Left hindlimb (tissue), 1 donor: ENCODE results near the gene CHRNA1.
A peak's percentile ranks its signal among the peaks of the same experiment; 100 is the strongest.

ENCODE experiments used
- DNase-seq: peaks from one replicate; pipeline ENCODE4 v3.0.0-alpha.2; 2018

The CHRNA1 gene

GRCh38 chr2:174756743-174757142 is 7.5 kb downstream of the CHRNA1 start:
- no peak for DNase-seq

DNA sequence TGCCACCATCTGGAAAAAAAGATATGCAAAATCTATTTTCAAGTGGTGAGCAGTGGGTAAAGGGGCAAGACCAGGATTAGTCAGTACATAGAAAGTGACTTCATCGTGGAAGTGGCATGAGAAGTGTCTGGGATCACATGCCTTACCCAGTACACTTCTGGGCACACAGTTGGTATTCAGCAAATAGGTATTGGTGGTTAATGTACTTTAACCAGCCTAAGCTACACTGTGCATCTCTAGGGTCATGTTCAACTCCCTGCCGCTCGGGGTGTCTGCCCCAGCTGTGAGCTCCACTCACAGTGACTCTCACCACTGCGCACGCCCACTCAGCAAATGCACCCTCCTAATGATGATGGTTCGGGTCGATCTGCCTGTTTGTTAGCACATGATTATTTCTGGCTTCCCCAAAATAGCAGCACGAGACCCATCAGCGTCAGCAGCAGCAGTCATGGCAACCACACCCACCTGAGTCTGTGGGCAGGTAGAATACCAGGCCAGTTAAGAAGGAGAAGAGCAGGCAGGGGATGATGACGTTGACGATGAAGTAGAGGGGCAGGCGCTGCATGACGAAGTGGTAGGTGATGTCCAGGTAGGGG is 11.1 kb downstream of the CHRNA1 start:
- DNase-seq: no peak

DNA sequence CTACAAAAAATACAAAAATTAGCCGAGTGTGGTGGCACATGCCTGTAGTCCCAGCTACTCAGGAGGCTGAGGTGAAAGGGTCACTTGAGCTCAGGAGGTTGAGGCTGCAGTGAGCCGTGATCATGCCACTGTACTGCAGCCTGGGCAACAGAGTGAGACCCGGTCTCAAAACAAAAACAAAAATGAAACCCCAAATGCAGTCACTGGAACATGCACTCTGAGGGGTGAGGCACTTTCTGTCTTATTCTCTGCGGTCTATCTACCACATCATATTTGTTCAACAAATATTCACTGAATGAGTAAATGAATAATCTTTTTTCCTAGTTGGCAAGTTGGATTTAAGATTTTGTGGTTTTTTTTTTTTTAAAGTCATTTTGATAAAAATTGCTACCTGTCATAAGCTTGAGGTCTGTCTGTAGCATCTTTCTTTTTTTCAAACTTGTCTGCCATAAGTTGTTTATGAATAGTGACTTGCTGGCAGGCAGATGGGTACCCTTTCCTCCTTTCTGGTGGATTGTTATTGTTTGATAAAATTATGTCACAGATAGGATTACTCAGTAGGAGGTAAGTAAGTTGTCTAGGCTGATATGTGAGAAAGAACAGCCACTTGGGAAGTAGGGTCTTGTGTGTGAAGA is 11.8 kb downstream of the CHRNA1 start:
- no peak for DNase-seq

DNA sequence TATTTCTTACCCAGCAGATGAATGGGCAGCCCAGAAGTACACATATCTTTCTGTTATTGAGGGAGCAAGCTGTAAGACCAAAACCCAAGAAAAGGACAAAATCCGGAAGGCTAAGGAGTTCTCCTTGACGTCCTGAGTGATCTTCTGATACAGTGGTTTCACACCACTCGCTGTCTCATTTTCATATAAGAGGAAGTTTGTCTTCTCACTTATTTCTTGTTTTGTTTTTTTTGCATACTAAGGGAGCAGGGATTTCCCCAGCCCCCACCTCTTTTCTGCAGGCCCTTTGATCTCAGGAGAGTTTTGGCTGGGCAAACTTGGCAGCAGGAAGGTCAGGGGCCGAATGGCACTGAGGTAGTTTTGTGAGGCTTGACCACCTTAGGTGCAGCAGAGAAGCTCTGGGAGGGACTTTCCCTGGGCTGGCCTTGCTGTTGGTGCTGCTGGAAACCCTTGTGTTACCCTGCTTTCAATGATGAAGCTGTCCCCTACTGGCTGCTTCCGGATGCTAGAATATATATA is 13.3 kb downstream of the CHRNA1 start:
- no peak for DNase-seq

DNA sequence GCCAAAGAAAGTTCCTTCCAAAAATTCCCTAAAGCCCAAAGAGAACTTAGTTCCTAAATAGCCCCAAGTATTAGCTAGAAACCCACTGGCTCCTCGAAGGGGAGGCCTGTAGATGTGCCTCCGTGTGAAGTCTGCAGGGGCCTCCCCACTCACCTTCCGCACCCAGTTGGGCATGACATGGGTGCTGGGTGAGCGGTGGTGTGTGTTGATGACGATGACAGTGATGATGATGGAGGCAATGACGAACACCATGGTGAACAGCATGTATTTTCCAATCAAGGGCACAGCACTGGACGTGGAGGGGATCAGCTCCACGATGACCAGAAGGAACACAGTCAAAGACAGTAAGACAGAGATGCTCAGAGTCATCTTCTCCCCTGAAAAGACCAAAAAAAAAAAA is 14.5 kb downstream of the CHRNA1 start:
- no peak for DNase-seq

DNA sequence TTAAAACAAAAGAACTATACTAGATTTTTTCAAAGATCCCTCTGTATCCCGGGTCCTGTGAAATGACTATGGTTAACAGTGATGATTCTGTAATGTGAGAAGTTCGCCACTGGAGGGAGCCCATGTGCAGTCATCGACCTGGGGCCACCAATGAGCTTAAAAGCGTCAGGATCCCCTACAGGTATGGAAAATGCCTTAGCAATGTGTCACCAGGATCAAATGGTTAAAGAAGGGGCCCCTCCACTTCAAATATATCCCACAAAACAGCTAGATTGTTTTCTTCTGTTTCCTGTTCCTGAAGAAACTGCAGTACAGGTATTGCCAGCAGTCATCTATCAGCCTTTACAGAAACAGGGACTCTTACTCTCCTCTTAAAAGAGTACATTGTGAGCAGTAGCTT is 15.3 kb downstream of the CHRNA1 start:
- DNase-seq: peak; percentile 43

DNA sequence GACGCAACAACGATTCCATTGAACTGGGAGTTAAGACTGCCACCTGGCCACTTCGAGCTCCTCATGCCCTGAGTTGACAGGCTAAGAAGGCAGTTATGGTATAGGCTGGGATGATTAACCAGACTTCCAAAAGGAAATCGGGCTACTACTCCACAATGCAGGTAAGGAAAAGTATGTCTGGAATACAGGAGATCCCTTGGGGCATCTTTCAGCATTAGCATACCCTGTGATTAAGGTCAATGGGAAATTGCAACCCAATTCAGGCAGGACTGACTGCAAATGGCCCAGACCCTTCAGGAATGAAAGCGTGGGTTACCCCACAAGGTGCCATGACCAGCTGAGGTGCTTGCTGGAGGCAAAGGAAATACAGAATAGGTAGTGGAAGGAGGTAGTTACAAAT is 19.1 kb downstream of the CHRNA1 start:
- DNase-seq: no peak

GRCh38 chr2:174744111-174744510 is 20.2 kb downstream of the CHRNA1 start:
- no peak for DNase-seq

DNA sequence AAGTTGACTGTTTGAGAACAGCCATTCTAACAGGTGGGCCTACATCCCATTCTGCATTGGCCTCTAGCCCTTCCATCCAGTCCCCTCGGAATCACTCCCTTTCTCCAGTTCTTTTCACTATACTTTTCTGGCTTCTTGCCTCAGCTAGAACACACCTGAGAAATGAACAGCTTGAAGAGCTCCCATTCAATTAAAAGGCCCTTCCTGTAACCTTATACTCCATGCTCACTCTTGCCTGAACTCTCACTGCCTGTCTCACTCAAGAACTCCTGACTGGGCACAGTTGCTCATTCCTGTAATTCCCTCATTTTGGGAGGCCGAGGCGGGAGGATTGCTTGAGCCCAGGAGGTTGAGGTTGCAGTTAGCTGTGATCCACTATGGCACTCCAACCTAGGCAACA is 23.6 kb downstream of the CHRNA1 start:
- DNase-seq: no peak

- no peak for DNase-seq
These were observed 25.4 kb downstream of the CHRNA1 start for GRCh38 chr2:174738841-174739240.

GRCh38 chr2:174731546-174731945 is 32.7 kb downstream of the CHRNA1 start:
- DNase-seq: no peak

- DNase-seq: no peak
These were observed 33.6 kb downstream of the CHRNA1 start for GRCh38 chr2:174730698-174731018.

DNA sequence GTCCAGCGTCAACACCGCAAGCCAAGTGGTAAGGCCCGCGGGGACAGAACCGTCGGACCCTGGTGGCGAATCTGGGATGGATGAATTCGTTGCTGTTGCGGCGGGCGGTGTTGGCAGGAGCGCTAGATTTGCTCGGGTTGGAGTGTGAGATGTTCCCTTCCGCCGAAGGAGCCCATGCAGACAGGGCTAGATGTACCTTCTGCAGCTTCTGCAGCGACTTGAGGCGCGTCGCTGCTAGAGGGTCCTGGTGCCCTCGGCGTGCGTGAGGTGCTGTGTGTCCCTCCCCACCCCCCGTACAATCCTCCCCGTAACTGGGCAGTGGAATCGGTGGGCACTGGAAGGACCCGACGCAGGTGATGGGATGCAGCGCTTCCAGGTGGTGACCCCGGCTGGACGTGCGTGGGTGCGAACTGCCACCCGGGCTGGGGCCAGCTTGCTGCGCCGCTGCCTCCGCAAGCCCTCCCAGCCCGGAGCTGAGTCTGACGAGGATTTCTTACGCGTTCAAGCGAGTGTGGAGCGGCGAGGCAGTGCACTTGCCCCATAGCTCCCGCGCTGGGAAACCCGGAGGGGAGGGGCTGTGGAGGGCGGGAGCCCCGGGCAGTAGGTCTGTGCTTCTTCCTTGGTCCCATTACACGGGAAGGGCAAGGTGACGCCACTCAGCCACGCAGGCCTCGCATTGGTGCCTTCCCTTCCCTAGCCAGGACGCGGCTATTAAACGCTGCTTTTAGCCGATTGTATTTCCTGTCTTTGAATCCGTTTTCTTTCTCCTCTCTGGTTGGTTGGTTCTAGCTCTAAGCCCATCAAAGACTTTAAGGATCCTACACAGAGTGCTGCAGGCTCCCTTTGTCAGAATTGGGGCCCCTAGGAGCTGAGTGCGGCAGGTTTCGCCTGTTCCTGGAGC is 34.2 kb downstream of the CHRNA1 start:
- DNase-seq: no peak

GRCh38 chr2:174728096-174728495 is 36.2 kb downstream of the CHRNA1 start:
- DNase-seq: no peak

DNA sequence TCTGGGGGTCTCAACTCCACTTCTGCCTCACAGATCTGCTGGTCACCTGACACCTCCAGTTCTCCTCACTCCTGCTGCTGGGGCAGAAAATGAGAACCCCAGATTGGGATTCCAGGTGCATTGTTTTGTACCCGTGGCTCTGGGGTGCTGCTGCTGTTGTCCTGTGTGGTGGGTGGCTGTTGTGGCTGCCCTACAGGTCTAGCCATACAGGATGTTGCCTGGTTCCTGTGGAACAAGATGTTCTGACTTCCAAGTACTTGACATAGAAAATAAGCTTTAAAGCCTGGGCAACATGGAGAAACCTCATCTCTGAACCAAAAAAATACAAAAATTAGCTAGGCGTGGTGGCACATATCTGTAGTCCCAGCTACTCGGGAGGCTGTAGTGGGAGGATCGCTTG is 38.1 kb downstream of the CHRNA1 start:
- DNase-seq: no peak

- DNase-seq: no peak
These were observed 41.2 kb downstream of the CHRNA1 start for GRCh38 chr2:174722942-174723592.

DNA sequence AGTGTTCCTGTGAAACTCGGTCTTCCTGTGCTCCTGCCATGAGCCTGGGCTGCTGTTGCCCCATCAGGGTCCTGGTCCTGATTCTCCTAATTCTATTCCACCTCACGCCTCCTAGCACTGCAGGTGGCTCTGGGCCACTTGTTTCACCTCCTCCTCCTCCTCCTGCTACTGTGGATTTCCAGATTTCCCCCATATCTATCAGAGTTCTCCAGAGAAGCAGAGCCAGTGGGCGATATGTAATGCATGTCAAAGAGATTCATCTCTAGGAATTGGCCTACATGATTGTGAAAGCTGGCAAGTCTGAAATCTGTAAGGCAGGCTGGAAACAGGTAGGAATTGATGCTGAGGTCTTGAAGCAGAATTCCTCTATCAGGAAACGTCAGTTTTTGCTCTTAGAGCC is 45.3 kb downstream of the CHRNA1 start:
- DNase-seq: no peak

DNA sequence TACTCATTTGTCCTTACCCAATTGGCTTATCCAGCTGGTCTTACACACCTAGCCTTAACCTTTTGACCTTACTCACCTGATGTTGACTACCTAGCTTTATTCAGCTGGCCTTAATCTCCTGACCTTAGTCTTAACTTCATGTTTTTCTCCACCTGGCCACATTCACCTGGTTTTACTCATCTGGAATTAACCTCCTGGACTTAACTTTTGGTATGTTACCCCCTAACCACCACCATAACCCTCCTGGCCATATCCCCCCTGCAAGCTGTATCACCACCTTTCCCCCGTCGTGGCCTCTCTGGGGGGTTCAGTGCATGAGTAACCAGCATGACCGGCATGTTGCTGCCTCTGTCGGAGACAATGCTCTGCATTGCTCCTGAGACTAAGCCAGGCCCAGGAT is 45.7 kb downstream of the CHRNA1 start:
- no peak for DNase-seq

DNA sequence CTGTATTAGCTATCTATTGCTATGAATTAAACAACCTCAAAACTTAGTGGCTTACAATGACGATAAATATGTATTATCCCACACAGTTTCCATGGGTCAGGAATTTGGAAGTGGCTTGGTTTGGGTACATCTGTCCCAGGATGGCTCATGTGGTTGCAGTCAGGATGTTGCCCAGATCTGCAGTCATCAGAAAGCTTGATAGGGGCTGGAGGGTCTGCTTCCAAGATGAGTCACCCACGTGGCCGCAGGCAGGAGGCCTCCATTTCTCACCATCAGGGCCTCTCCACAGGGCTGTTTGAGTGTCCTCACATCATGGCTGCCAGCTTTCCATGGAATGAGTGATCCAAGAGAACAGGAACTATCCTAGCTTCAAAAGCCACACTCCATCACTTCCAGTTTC is 46.4 kb downstream of the CHRNA1 start:
- DNase-seq: no peak

DNA sequence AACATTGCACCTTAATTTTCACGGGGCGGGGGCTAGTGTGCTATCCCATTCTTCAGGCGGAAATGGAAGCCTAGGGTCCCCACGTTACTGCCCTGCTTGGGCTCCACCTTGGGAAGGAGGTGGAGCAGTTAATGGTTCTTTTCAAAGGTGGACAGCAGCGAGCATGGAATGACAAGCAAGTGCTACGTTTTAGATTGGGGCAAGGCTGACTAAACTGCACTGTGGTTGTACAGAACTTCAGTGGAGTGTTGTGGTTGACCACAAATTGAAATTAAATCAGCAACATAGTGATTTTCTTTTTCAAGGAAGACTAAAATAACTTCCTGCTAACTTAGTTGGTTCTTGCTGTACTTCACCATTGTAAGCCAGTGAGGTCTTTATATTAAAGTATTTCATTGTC is 47.0 kb downstream of the CHRNA1 start:
- no peak for DNase-seq

- no peak for DNase-seq
These were observed 47.5 kb downstream of the CHRNA1 start for GRCh38 chr2:174716785-174717184.

DNA sequence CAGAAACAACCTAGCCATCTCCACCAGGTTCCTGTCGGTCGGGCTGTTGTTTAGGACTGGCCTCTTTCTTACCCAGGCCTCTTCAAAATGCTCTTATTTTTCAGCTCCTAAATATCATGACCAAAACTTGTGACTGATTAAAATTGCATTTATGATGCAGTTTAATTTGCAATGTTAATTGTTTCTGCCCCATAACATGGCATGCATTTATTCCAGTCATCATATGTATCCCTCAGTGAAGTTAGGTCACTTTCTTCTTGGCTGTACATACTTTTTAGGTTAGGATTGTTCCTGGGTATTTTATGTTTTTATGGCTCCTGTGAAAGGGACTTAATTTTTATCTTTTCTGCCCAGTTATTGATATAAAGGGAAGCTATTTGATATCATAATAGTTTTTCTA is 50.6 kb downstream of the CHRNA1 start:
- DNase-seq: no peak

DNA sequence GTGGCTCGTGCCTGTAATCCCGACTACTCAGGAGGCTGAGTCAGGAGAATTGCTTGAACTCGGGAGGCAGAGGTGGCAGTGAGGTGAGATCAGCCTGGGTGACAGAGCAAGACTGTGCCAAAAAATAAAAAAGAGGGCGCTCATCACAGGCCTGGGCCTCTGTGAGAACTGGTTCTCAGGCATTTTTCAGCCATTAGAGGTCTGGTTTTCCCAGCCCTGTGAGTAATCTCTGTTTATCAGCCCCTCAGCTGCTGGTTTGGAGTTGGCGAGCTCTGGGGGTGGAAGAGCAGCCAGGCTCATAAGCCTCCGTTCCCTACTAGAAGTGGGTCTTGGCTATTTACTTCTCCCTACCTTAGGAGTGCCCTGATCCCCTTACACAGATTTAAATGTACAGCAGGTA is 53.1 kb downstream of the CHRNA1 start:
- no peak for DNase-seq
